GM21360 (cell line): Measurements from ENCODE around the gene TUFM.

Experiments used
- ATAC-seq: cut with Tn5 transposase; IDR thresholded peaks from one replicate; pipeline ENCODE4 v1.9.1; 2021; ENCODE audit warnings: mild to moderate bottlenecking, moderate library complexity; ENCODE audit not compliant: unreplicated experiment

The TUFM gene

GRCh38 chr16:28802235-28803019, 43.7 kb downstream of the TUFM start:
- ATAC-seq, result peak; percentile 63
